HFFc6 (cell line): ENCODE measurements around the gene CD82. TPM values are rescaled to one million over a fixed set of nuclear protein-coding genes. Genes with fewer than 3 reads are reported as not detected.

Experiments
- DNase-seq: peaks from one replicate; pipeline ENCODE4 v3.0.0-alpha.2; 2018
- H3K27ac Mint-ChIP-seq: 2 replicates; pipeline ENCODE4 v1.8.0; 2020; ENCODE audit warnings: mild to moderate bottlenecking, mixed read lengths
- H3K27me3 Mint-ChIP-seq: 2 replicates; pipeline ENCODE4 v1.8.0; 2021; ENCODE audit warnings: mild to moderate bottlenecking, moderate library complexity, mixed read lengths; ENCODE audit not compliant: insufficient read depth
- H3K36me3 Mint-ChIP-seq: 2 replicates; pipeline ENCODE4 v1.8.0; 2021; ENCODE audit warnings: low read depth, mixed read lengths
- H3K4me1 Mint-ChIP-seq: 2 replicates; pipeline ENCODE4 v1.8.0; 2020; ENCODE audit warnings: low read depth, mixed read lengths
- H3K4me3 Mint-ChIP-seq: 2 replicates; pipeline ENCODE4 v1.8.0; 2020; ENCODE audit warnings: mild to moderate bottlenecking, moderate library complexity, mixed read lengths
- H3K9me3 Mint-ChIP-seq: 2 replicates; pipeline ENCODE4 v1.8.0; 2020; ENCODE audit warnings: mild to moderate bottlenecking, mixed read lengths
- CTCF ChIP-seq: fragments of 200-600 bp; sonication (generic); IDR thresholded peaks from 2 replicates; pipeline ENCODE4 v1.5.0; 2021; ENCODE audit warnings: antibody characterized with exemption, mild to moderate bottlenecking
- total RNA-seq, 6 experiments: library from RNA; stranded (reverse); fragmentation: NEBNext Ultra II Directional; extraction: Animal tissue kit (Norgen Biotek cat#: 25700); gene quantifications; 2 replicates in 1 of 6; 3 replicates in 5 of 6; pipeline ENCODE4 v1.2.3, GENCODE V29; 2021

The CD82 gene
- total RNA-seq, 6 experiments from 2014 or later: 17.3 to 31.7 (median 20.7) TPM

- no peak overlapping the region for H3K4me3 Mint-ChIP-seq
- no peak overlapping the region; the same call in 1 of the 2 replicates for H3K27ac Mint-ChIP-seq
- H3K36me3 Mint-ChIP-seq: no peaks in the 10 kb centered on the region
- H3K4me1 Mint-ChIP-seq: peaks cover 78% of the 10 kb centered on the region
- H3K27me3 Mint-ChIP-seq: no peaks in the 10 kb centered on the region
- no peak for TF ChIP-seq CTCF
- no peak for DNase-seq
- H3K9me3 Mint-ChIP-seq: no peaks in the 10 kb centered on the region
These were observed 7.0 kb downstream of the CD82 start for GRCh38 chr11:44572436-44572835.

- TF ChIP-seq CTCF: no peak
- DNase-seq: no peak
- Mint-ChIP-seq H3K4me3 (no peak overlapping the region), H3K36me3 (no peaks in the 10 kb centered on the region), H3K27me3 (no peaks in the 10 kb centered on the region), H3K4me1 (peaks cover 76% of the 10 kb centered on the region), H3K27ac (no peak overlapping the region; the same call in 1 of the 2 replicates), H3K9me3 (no peaks in the 10 kb centered on the region)
These were observed 7.4 kb downstream of the CD82 start for GRCh38 chr11:44572884-44573283.

GRCh38 chr11:44573333-44573732, 7.9 kb downstream of the CD82 start:
- no peaks in the 10 kb centered on the region; the same call in 1 of the 2 replicates for H3K27me3 Mint-ChIP-seq
- no peak overlapping the region for H3K27ac Mint-ChIP-seq
- H3K36me3 Mint-ChIP-seq: no peaks in the 10 kb centered on the region
- no peak for DNase-seq
- H3K9me3 Mint-ChIP-seq: no peaks in the 10 kb centered on the region
- no peak overlapping the region for H3K4me3 Mint-ChIP-seq
- no peak for TF ChIP-seq CTCF
- peaks cover 71% of the 10 kb centered on the region for H3K4me1 Mint-ChIP-seq

DNA sequence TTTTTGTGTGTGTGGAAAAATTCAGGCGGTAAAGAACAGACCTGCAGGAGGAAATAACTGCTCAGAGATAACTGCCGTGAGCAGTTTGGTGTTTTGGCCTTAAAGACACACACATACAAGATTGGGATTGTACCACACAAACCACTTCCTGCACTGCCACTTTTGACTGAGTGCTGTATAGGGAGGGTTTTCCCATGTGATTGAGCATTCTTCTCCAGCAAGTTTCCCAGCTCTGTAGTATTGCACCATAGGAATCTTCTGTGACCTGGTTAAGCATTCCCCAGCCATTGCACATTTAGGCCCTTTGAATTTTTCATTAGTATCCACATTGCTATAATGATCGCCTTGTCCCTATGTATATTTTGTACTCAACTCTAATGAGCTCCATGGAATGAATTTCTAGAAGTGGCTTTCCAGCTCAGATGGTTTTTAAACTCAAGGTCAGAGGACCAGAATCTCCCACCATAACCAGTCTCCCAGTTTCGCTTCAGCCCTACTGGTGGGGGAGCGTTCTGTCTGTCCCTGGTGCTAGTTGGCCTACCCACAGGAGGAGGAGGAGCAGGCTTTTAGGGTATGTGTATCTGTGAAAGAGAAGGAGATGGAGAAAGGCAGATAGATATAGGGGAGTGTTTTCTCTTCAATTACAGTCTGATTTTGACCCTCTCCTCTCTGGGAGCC, 9.3 kb downstream of the CD82 start:
- no peaks in the 10 kb centered on the region; the same call in 1 of the 2 replicates for H3K27me3 Mint-ChIP-seq
- no peak for TF ChIP-seq CTCF
- H3K27ac Mint-ChIP-seq: peak overlapping the region; percentile 93
- no peaks in the 10 kb centered on the region for H3K36me3 Mint-ChIP-seq
- no peaks in the 10 kb centered on the region for H3K9me3 Mint-ChIP-seq
- peaks cover 57% of the 10 kb centered on the region for H3K4me1 Mint-ChIP-seq
- H3K4me3 Mint-ChIP-seq: peak overlapping the region; percentile 64
- peak; percentile 87 for DNase-seq

DNA sequence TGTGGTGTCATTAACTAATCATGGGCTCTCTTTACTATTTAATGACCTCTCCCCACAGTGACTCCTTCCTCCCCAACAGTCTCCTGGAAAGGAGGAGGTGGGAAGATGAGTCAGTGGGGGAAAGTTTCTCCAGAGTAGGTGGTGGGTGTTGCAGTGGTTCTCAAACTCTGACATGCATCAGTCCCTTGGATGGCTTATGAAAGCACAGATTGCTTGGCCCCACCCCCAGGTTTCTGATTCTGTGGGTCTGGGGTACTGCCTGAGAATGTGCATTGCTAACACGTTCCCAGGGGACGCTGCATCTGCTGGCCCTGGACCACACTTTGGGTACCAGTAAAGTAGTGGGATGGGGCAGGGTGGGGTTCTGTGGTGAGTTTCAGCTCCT, 9.8 kb downstream of the CD82 start:
- Mint-ChIP-seq H3K4me1 (peaks cover 52% of the 10 kb centered on the region), H3K27ac (peak overlapping the region; percentile 93), H3K36me3 (no peaks in the 10 kb centered on the region), H3K4me3 (peak overlapping the region; percentile 64), H3K27me3 (no peaks in the 10 kb centered on the region; the same call in 1 of the 2 replicates), H3K9me3 (no peaks in the 10 kb centered on the region)
- DNase-seq: peak; percentile 51
- TF ChIP-seq CTCF: no peak
